Measurements from ENCODE around the gene ZNF219.

Gene ZNF219

DNA sequence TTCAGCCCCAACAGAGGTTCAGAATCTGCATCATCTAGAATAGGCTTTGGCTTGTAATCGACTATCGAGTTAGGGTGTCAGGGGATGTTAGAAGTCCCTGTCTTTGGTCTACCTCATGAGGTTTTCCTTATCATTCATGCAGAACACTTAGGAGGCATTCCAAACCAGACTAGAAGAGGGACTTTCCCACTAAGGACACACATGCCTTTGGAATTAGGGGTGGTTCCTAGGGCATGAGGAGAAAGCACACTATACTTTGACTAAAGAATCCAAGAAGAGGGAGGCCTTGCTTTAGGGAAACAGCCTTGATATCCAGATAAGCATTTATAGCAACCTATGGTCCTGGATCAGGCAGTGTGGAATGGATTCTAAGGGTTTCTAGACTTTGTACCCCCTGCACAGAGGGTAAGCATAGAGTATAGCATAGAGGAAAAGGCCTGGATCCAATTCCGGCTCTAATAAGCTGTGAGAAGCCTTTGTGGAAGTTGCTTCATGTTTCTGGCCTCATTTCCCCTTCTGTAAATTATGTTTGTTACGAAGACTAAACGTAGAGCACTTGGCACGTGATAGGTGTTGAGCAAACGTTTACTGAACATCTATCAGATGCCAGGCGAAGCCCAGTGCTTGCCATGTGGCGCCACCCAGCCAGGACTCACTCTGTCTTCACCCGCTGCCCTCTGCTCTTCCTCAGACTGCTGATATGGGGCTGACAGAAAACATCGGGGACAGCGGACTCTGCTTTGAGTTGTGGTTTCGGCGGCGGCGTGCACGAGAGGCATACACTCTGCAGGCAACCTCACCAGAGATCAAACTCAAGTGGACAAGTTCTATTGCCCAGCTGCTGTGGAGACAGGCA, 13.2 kb downstream of the ZNF219 start:
- Histone ChIP-seq H3K27ac (ENCODE audit: low read depth, low read length) (no peak overlapping the region), H3K4me1 (ENCODE audit: control insufficient read depth in 1 of 2, insufficient read depth in 2 of 2, low read length in 2 of 2) (no peaks in the 10 kb centered on the region)
- WGBS (ENCODE audit: extremely low coverage, insufficient coverage, insufficient read length): no CpG with 5 or more reads among the region's 17 CpGs

DNA sequence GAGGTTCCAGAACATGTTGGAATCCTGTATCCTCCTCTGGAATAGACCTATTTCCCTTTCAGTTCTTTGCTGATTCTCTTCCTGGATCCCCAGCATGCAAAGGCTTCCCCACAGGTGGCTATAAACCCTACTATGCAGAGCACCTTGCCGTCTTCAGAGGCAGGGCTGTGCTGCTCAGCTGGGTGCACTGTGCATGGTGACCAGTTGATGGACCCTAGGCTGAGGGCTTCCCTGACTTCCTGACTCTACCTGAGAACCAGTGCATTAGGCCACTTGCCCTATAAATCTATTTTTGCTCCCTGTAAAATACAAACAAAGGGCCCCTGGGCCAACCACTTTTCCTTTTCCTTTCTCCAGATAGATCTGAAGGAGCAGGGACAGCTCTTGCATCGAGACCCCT, 14.1 kb downstream of the ZNF219 start:
- DNase-seq: no peak
- Histone ChIP-seq H2BK5ac (ENCODE audit: low read depth, low read length, poor library complexity) (no peak overlapping the region), H3K27ac (ENCODE audit: low read depth, low read length) (no peak overlapping the region), H3K79me2 (ENCODE audit: control insufficient read depth, insufficient read depth, low read length, poor library complexity) (no peaks in the 10 kb centered on the region), H2BK12ac (ENCODE audit: low read length) (no peak overlapping the region), H3K79me1 (ENCODE audit: low read length) (no peaks in the 10 kb centered on the region), H4K91ac (ENCODE audit: low read depth, low read length) (no peak overlapping the region), H3K4ac (ENCODE audit: low read depth, low read length) (no peak overlapping the region), H2AK5ac (ENCODE audit: low read length) (no peak overlapping the region), H3K18ac (ENCODE audit: low read length) (no peak overlapping the region), H3K4me1 (ENCODE audit: control insufficient read depth in 1 of 2, insufficient read depth in 2 of 2, low read length in 2 of 2) (no peaks in the 10 kb centered on the region), H3K4me3 (ENCODE audit: low read depth, low read length) (no peak overlapping the region), H3K23ac (ENCODE audit: low read length) (no peak overlapping the region), H2BK120ac (ENCODE audit: insufficient read depth, low read length, poor library complexity) (no peak overlapping the region), H3K27me3 (ENCODE audit: insufficient read depth, low read length) (no peaks in the 10 kb centered on the region), H3K36me3 (ENCODE audit: control insufficient read depth in 1 of 2, insufficient read depth in 2 of 2, low read length in 2 of 2) (peaks cover 58 to 88% of the 10 kb centered on the region in 2 experiments), H4K8ac (ENCODE audit: low read depth, low read length) (no peak overlapping the region), H4K12ac (ENCODE audit: low read depth, low read length) (no peak overlapping the region), H3K9ac (ENCODE audit: low read length) (no peak overlapping the region), H3K4me2 (ENCODE audit: low read length) (no peak overlapping the region), H3K14ac (ENCODE audit: low read length) (no peak overlapping the region), H3K9me3 (ENCODE audit: insufficient read depth, low read depth, low read length) (no peaks in the 10 kb centered on the region), H2AFZ (ENCODE audit: insufficient read depth, low read length, poor library complexity) (no peak overlapping the region)
- WGBS (ENCODE audit: extremely low coverage, insufficient coverage, insufficient read length): no CpG with 5 or more reads among the region's 2 CpGs

More for the DNA sequence above, 13.2 kb downstream of the ZNF219 start:
- Histone ChIP-seq H3K4me2 (ENCODE audit: low read length) (no peak overlapping the region), H3K23ac (ENCODE audit: low read length) (no peak overlapping the region), H3K9ac (ENCODE audit: low read length) (no peak overlapping the region), H2AFZ (ENCODE audit: insufficient read depth, low read length, poor library complexity) (no peak overlapping the region), H2BK5ac (ENCODE audit: low read depth, low read length, poor library complexity) (no peak overlapping the region), H3K4me3 (ENCODE audit: low read depth, low read length) (no peak overlapping the region), H3K4ac (ENCODE audit: low read depth, low read length) (no peak overlapping the region), H3K18ac (ENCODE audit: low read length) (no peak overlapping the region), H2AK5ac (ENCODE audit: low read length) (no peak overlapping the region), H3K36me3 (ENCODE audit: control insufficient read depth in 1 of 2, insufficient read depth in 2 of 2, low read length in 2 of 2) (peaks cover 59 to 87% of the 10 kb centered on the region in 2 experiments), H3K14ac (ENCODE audit: low read length) (no peak overlapping the region), H3K27me3 (ENCODE audit: insufficient read depth, low read length) (no peaks in the 10 kb centered on the region), H4K12ac (ENCODE audit: low read depth, low read length) (no peak overlapping the region), H2BK12ac (ENCODE audit: low read length) (no peak overlapping the region), H2BK120ac (ENCODE audit: insufficient read depth, low read length, poor library complexity) (no peak overlapping the region), H4K8ac (ENCODE audit: low read depth, low read length) (no peak overlapping the region), H3K79me2 (ENCODE audit: control insufficient read depth, insufficient read depth, low read length, poor library complexity) (no peaks in the 10 kb centered on the region), H3K9me3 (ENCODE audit: insufficient read depth, low read depth, low read length) (no peaks in the 10 kb centered on the region), H3K79me1 (ENCODE audit: low read length) (no peaks in the 10 kb centered on the region), H4K91ac (ENCODE audit: low read depth, low read length) (no peak overlapping the region)
- peak in 1 of 2 donors; percentile 6 for DNase-seq

- Histone ChIP-seq H3K4me1 (ENCODE audit: control insufficient read depth in 1 of 2, insufficient read depth in 2 of 2, low read length in 2 of 2) (no peaks in the 10 kb centered on the region), H3K14ac (ENCODE audit: low read length) (no peak overlapping the region), H4K91ac (ENCODE audit: low read depth, low read length) (no peak overlapping the region), H3K18ac (ENCODE audit: low read length) (no peak overlapping the region), H2BK5ac (ENCODE audit: low read depth, low read length, poor library complexity) (no peak overlapping the region), H3K9me3 (ENCODE audit: insufficient read depth, low read depth, low read length) (no peaks in the 10 kb centered on the region), H3K27me3 (ENCODE audit: insufficient read depth, low read length) (no peaks in the 10 kb centered on the region), H4K12ac (ENCODE audit: low read depth, low read length) (no peak overlapping the region), H2AK5ac (ENCODE audit: low read length) (no peak overlapping the region), H3K9ac (ENCODE audit: low read length) (no peak overlapping the region), H2BK12ac (ENCODE audit: low read length) (no peak overlapping the region), H3K36me3 (ENCODE audit: control insufficient read depth in 1 of 2, insufficient read depth in 2 of 2, low read length in 2 of 2) (peaks cover 56 to 88% of the 10 kb centered on the region in 2 experiments), H3K4me3 (ENCODE audit: low read depth, low read length) (no peak overlapping the region), H3K79me2 (ENCODE audit: control insufficient read depth, insufficient read depth, low read length, poor library complexity) (no peaks in the 10 kb centered on the region), H3K23ac (ENCODE audit: low read length) (no peak overlapping the region), H3K79me1 (ENCODE audit: low read length) (no peaks in the 10 kb centered on the region), H2BK120ac (ENCODE audit: insufficient read depth, low read length, poor library complexity) (no peak overlapping the region), H2AFZ (ENCODE audit: insufficient read depth, low read length, poor library complexity) (no peak overlapping the region), H3K4me2 (ENCODE audit: low read length) (no peak overlapping the region), H3K27ac (ENCODE audit: low read depth, low read length) (no peak overlapping the region), H3K4ac (ENCODE audit: low read depth, low read length) (no peak overlapping the region), H4K8ac (ENCODE audit: low read depth, low read length) (no peak overlapping the region)
- no CpG with 5 or more reads among the region's 11 CpGs for WGBS (ENCODE audit: extremely low coverage, insufficient coverage, insufficient read length)
- DNase-seq: no peak
Observed at GRCh38 chr14:21083565-21084325, 14.7 kb downstream of the ZNF219 start.

GRCh38 chr14:21081521-21082142, 16.8 kb downstream of the ZNF219 start:
- Histone ChIP-seq H3K79me1 (ENCODE audit: low read length) (no peaks in the 10 kb centered on the region), H2BK5ac (ENCODE audit: low read depth, low read length, poor library complexity) (no peak overlapping the region), H3K4ac (ENCODE audit: low read depth, low read length) (no peak overlapping the region), H3K36me3 (ENCODE audit: control insufficient read depth in 1 of 2, insufficient read depth in 2 of 2, low read length in 2 of 2) (peaks cover 57 to 84% of the 10 kb centered on the region in 2 experiments), H3K79me2 (ENCODE audit: control insufficient read depth, insufficient read depth, low read length, poor library complexity) (no peaks in the 10 kb centered on the region), H2AK5ac (ENCODE audit: low read length) (no peak overlapping the region), H2BK120ac (ENCODE audit: insufficient read depth, low read length, poor library complexity) (no peak overlapping the region), H4K91ac (ENCODE audit: low read depth, low read length) (no peak overlapping the region), H2BK12ac (ENCODE audit: low read length) (no peak overlapping the region), H4K8ac (ENCODE audit: low read depth, low read length) (no peak overlapping the region), H2AFZ (ENCODE audit: insufficient read depth, low read length, poor library complexity) (no peak overlapping the region), H3K27ac (ENCODE audit: low read depth, low read length) (no peak overlapping the region), H3K4me2 (ENCODE audit: low read length) (no peak overlapping the region), H3K18ac (ENCODE audit: low read length) (no peak overlapping the region), H4K12ac (ENCODE audit: low read depth, low read length) (no peak overlapping the region), H3K27me3 (ENCODE audit: insufficient read depth, low read length) (no peaks in the 10 kb centered on the region), H3K9me3 (ENCODE audit: insufficient read depth, low read depth, low read length) (no peaks in the 10 kb centered on the region), H3K4me3 (ENCODE audit: low read depth, low read length) (no peak overlapping the region), H3K9ac (ENCODE audit: low read length) (no peak overlapping the region), H3K14ac (ENCODE audit: low read length) (no peak overlapping the region), H3K4me1 (ENCODE audit: control insufficient read depth in 1 of 2, insufficient read depth in 2 of 2, low read length in 2 of 2) (no peaks in the 10 kb centered on the region), H3K23ac (ENCODE audit: low read length) (no peak overlapping the region)
- WGBS (ENCODE audit: extremely low coverage, insufficient coverage, insufficient read length): no CpG with 5 or more reads among the region's 30 CpGs
- DNase-seq: no peak

Measured in trophoblast cell (in vitro differentiated cells and primary cell).